RWPE2 (cell line): Measurements from ENCODE around the gene DPP9.

ENCODE experiments used
- ATAC-seq: fragments of 200-7000 bp; cut with Tn5 transposase; 3 replicates; pipeline ENCODE4 v1.9.1; 2021; ENCODE audit warnings: low read depth
- DNase-seq: peaks from one replicate; pipeline ENCODE4 v3.0.0-alpha.2; 2020; ENCODE audit warnings: low spot score
- H3K27ac ChIP-seq: fragments of 450-650 bp; 2 replicates; pipeline ENCODE4 v1.5.1; 2017; ENCODE audit warnings: mild to moderate bottlenecking; ENCODE audit not compliant: poor library complexity, severe bottlenecking
- H3K27me3 ChIP-seq: fragments of 250-450 bp; sonication (Bioruptor Pico); 2 replicates; pipeline ENCODE4 v1.5.1; 2021; ENCODE audit warnings: mild to moderate bottlenecking, moderate library complexity; ENCODE audit not compliant: insufficient read depth, poor library complexity, severe bottlenecking
- H3K36me3 ChIP-seq: fragments of 250-450 bp; sonication (Bioruptor Pico); 2 replicates; pipeline ENCODE4 v1.5.1; 2020; ENCODE audit warnings: low read depth, mild to moderate bottlenecking, moderate library complexity
- H3K4me1 ChIP-seq: fragments of 250-450 bp; sonication (Bioruptor Pico); 2 replicates; pipeline ENCODE4 v1.5.1; 2021; ENCODE audit warnings: mild to moderate bottlenecking, moderate library complexity; ENCODE audit not compliant: insufficient read depth, poor library complexity, severe bottlenecking
- H3K4me3 ChIP-seq: fragments of 250-450 bp; sonication (Bioruptor Pico); 2 replicates; pipeline ENCODE4 v1.5.1; 2021; ENCODE audit warnings: mild to moderate bottlenecking, moderate library complexity; ENCODE audit not compliant: severe bottlenecking
- H3K9me3 ChIP-seq: fragments of 250-450 bp; sonication (Bioruptor Pico); 2 replicates; pipeline ENCODE4 v1.5.1; 2021; ENCODE audit warnings: mild to moderate bottlenecking, moderate library complexity; ENCODE audit not compliant: severe bottlenecking
- CTCF ChIP-seq: fragments of 450-650 bp; IDR thresholded peaks from one replicate; pipeline ENCODE4 v1.5.1; 2017; ENCODE audit warnings: mild to moderate bottlenecking, moderate library complexity; ENCODE audit not compliant: poor library complexity, severe bottlenecking

DPP9 gene

DNA sequence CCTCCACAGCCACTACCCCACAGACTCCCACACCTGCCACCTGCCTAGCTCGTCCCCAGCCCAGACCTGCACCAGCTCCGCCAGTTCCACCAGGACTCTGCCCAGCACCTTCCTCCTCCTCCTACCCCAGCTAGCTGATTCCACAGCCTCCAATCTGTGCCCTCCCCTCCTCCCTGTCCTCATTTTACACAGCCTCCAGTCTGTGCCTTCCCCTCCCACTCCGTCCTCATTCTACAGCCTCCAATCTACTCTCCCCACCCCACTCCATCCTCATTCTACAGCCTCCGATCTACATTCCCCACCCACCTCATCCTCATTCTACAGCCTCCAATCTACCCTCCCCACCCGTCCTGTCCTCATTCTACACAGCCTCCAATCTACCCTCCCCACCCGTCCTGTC, 60.8 kb downstream of the DPP9 start:
- ATAC-seq (no peak), DNase-seq (no peak)
- no peak for TF ChIP-seq CTCF
- H3K4me1 ChIP-seq = no peaks in the 10 kb centered on the region
- peaks cover 71% of the 10 kb centered on the region for H3K36me3 ChIP-seq
- no peak overlapping the region for H3K4me3 ChIP-seq
- no peak overlapping the region for H3K27ac ChIP-seq
- H3K9me3 ChIP-seq = no peaks in the 10 kb centered on the region
- H3K27me3 ChIP-seq = no peaks in the 10 kb centered on the region

DNA sequence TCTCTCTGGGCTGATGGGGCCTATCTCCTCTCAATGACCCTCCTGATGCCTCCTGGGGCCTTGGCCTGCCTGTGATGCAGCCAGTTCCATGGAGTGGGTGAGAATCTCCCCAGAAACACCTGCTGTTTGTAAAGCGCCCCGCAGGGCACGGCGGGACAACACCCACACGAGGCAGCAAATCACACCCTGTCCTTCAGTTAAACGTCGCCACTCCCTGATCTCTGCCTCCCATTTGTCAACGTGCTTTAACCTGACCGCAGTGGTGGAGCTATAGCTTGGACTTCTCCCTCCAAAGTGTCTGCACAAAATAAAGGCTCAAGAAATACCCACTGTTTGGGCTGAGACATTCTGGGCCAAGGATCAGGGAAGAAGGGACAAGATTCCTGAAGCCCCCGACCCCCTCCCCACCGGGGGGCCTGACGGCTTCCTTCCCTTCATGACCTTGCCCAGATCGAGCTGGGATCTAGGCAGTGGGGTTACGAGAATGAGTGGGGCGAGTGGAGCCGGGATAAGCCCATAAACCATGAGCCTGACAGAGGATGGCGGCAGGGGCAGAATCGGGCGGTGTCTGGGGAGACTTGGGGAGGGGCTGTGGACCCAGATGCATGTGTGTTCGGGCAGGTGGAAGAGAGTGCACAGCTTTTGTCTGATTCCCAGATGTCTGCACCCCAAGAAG, 61.5 kb downstream of the DPP9 start:
- H3K36me3 ChIP-seq = peaks cover 65% of the 10 kb centered on the region
- DNase-seq (no peak), ATAC-seq (no peak)
- TF ChIP-seq CTCF = no peak
- no peaks in the 10 kb centered on the region for H3K27me3 ChIP-seq
- no peaks in the 10 kb centered on the region for H3K9me3 ChIP-seq
- no peaks in the 10 kb centered on the region for H3K4me1 ChIP-seq
- H3K4me3 ChIP-seq = no peak overlapping the region
- H3K27ac ChIP-seq = no peak overlapping the region

GRCh38 chr19:4660993-4661392, 62.6 kb downstream of the DPP9 start:
- DNase-seq (no peak), ATAC-seq (no peak)
- no peak for TF ChIP-seq CTCF
- no peaks in the 10 kb centered on the region for H3K9me3 ChIP-seq
- peaks cover 58% of the 10 kb centered on the region for H3K36me3 ChIP-seq
- H3K27me3 ChIP-seq = no peaks in the 10 kb centered on the region
- no peak overlapping the region for H3K4me3 ChIP-seq
- H3K27ac ChIP-seq = no peak overlapping the region
- H3K4me1 ChIP-seq = no peaks in the 10 kb centered on the region

DNA sequence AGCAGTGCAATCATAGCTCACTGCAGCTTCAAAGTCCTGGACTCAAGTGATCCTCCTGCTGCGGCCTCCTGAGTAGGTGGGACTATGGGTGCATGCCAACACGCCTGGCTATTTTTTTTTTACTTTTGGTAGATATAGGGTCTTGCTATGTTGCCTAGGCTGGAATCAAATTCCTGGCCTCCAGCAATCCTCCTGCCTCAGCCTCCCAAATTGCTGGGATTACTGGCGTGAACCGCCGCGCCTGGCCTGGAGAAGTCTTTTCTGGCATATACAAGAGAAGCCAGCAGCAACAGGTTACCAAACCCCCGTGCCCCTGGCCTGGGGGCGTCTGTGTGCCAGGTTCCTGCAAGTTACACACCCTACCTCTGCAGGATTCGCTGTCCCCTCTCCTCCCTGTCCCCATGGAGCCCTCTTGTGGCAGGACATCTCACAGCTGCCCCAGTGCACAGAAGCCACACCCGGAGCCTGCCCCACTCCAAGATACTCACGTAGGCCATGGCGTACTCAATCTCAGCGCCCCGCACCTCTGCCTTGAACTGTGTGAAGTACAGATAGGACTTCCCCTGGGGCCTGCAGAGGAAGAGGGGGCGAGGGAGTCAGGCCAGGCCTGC, 63.4 kb downstream of the DPP9 start:
- TF ChIP-seq CTCF = peak; percentile 15
- Histone ChIP-seq H3K36me3 (peaks cover 57% of the 10 kb centered on the region), H3K27me3 (no peaks in the 10 kb centered on the region), H3K4me1 (no peaks in the 10 kb centered on the region), H3K9me3 (no peaks in the 10 kb centered on the region), H3K27ac (no peak overlapping the region), H3K4me3 (no peak overlapping the region)
- ATAC-seq (no peak), DNase-seq (no peak)

GRCh38 chr19:4657835-4658234, 65.8 kb downstream of the DPP9 start:
- no peak overlapping the region for H3K27ac ChIP-seq
- ATAC-seq (no peak), DNase-seq (no peak)
- no peaks in the 10 kb centered on the region for H3K27me3 ChIP-seq
- H3K4me3 ChIP-seq = no peak overlapping the region
- no peak for TF ChIP-seq CTCF
- H3K36me3 ChIP-seq = peaks cover 47% of the 10 kb centered on the region
- no peaks in the 10 kb centered on the region for H3K4me1 ChIP-seq
- H3K9me3 ChIP-seq = no peaks in the 10 kb centered on the region
